Motor neuron (in vitro differentiated cells): Measurements from ENCODE around the gene EHBP1L1. TPM values are rescaled to one million over a fixed set of nuclear protein-coding genes. Genes with fewer than 3 reads are reported as not detected.

Experiments
- ATAC-seq, 8 experiments: fragments of 200-7000 bp; cut with Tn5 transposase; replicated peaks in 6 of 8; 2 replicates each; pipeline ENCODE4 v1.8.0; 2021; ENCODE audit warnings: mild to moderate bottlenecking in 8 of 8, moderate library complexity in 8 of 8
- H3K27ac ChIP-seq, 2 donors: fragments of 250-450 bp; sonication (Bioruptor Pico); 2 replicates each; pipeline ENCODE4 v1.9.0; 2021; ENCODE audit warnings: antibody characterized with exemption in 2 of 2, mild to moderate bottlenecking in 2 of 2, moderate library complexity in 1 of 2
- H3K4me1 ChIP-seq, 2 donors: fragments of 250-450 bp; sonication (Bioruptor Pico); replicated peaks in 1 of 2; 2 replicates each; pipeline ENCODE4 v1.6.1; 2021; ENCODE audit warnings: antibody characterized with exemption in 2 of 2, mild to moderate bottlenecking in 2 of 2, moderate library complexity in 1 of 2
- H3K4me3 ChIP-seq, 5 donors: fragments of 250-450 bp; sonication (Bioruptor Pico); 2 replicates each; pipeline ENCODE4 v1.9.0; 2021; ENCODE audit warnings: antibody characterized with exemption in 5 of 5, mild to moderate bottlenecking in 5 of 5, moderate library complexity in 4 of 5
- WGBS, 10 experiments: fragments of 450-650 bp; shearing (Covaris generic); methylation state at CpG; one replicate each; pipeline ENCODE4 v1.0.0; 2022; 5-methylcytosine and 5-hydroxymethylcytosine counted together
- in situ Hi-C, 9 experiments: fragments of 400-800 bp; cut with MboI; loops; one replicate each; pipeline ENCODE4 v1.15.0; 2021; ENCODE audit warnings: low sequenced_read_pairs in 9 of 9, low pct_unique_long_range_greater_than_20kb in 2 of 9; ENCODE audit not compliant: unreplicated experiment in 9 of 9
- total RNA-seq, 8 experiments: library from RNA; unstranded; fragments of 300-600 nt; gene quantifications; 2 replicates each; pipeline versions ENCODE4 v1.2.3 to v1.2.4, GENCODE V29; 2022

The EHBP1L1 gene
- total RNA-seq, 8 experiments from 2014 or later, result 1.5 to 44.6 (median 5.5) TPM

- ATAC-seq, result peak; percentile 89 to 99 (median 98)
- Histone ChIP-seq H3K4me3 (peak overlapping the region; percentile 29 to 37 (median 33)), H3K27ac (no peak overlapping the region), H3K4me1 (peaks cover 13 to 21% of the 10 kb centered on the region in 2 donors)
- in situ Hi-C loops, result no loop called here
- WGBS, 10 experiments, result no CpG with 5 or more reads among the region's 67 CpGs
These were observed 31.2 kb downstream of the EHBP1L1 start for GRCh38 chr11:65606876-65607613.

- Histone ChIP-seq H3K27ac (no peak overlapping the region), H3K4me1 (peaks cover 16 to 25% of the 10 kb centered on the region in 2 donors), H3K4me3 (peak overlapping the region; percentile 29 to 37 (median 33))
- WGBS, 10 experiments, result 54 to 100% (median 98%) methylated on average over 1 to 12 of the region's 37 CpGs; no CpG with 5 or more reads in 3 of the 10 experiments
- no peak for ATAC-seq
- in situ Hi-C loops, result no loop called here
These were observed 32.0 kb downstream of the EHBP1L1 start for GRCh38 chr11:65607614-65608426.

- WGBS, 10 experiments, result 29 to 100% (median 100%) methylated on average over 1 to 3 of the region's 3 CpGs; no CpG with 5 or more reads in 5 of the 10 experiments
- H3K27ac ChIP-seq, result no peak overlapping the region
- H3K4me1 ChIP-seq, result peaks cover 25 to 29% of the 10 kb centered on the region in 2 donors
- no peak for ATAC-seq
- in situ Hi-C loops, result no loop called here
- no peak overlapping the region for H3K4me3 ChIP-seq
These were observed 33.4 kb downstream of the EHBP1L1 start for GRCh38 chr11:65609229-65609628.

GRCh38 chr11:65609665-65610064, 33.8 kb downstream of the EHBP1L1 start:
- no peak for ATAC-seq
- in situ Hi-C loops, result no loop called here
- Histone ChIP-seq H3K27ac (no peak overlapping the region), H3K4me3 (no peak overlapping the region), H3K4me1 (peaks cover 25 to 29% of the 10 kb centered on the region in 2 donors)
- WGBS, 10 experiments, result 60 to 81% methylated on average over 1 to 5 of the region's 5 CpGs; no CpG with 5 or more reads in 8 of the 10 experiments

GRCh38 chr11:65610404-65610803, 34.6 kb downstream of the EHBP1L1 start:
- Histone ChIP-seq H3K4me1 (peaks cover 25 to 29% of the 10 kb centered on the region in 2 donors), H3K4me3 (no peak overlapping the region), H3K27ac (no peak overlapping the region)
- 40 to 86% (median 73%) methylated on average over 1 to 4 of the region's 6 CpGs; no CpG with 5 or more reads in 6 of the 10 experiments for WGBS, 10 experiments
- in situ Hi-C loops, result no loop called here
- ATAC-seq, result no peak

GRCh38 chr11:65611028-65611757, 35.3 kb downstream of the EHBP1L1 start:
- H3K27ac ChIP-seq, result no peak overlapping the region
- no peak overlapping the region for H3K4me3 ChIP-seq
- ATAC-seq, result no peak
- 30 to 57% methylated on average over 2 of the region's 10 CpGs; no CpG with 5 or more reads in 8 of the 10 experiments for WGBS, 10 experiments
- peaks cover 25 to 29% of the 10 kb centered on the region in 2 donors for H3K4me1 ChIP-seq
- in situ Hi-C loops, result no loop called here

GRCh38 chr11:65611758-65612603, 36.1 kb downstream of the EHBP1L1 start:
- Histone ChIP-seq H3K4me1 (peaks cover 26 to 32% of the 10 kb centered on the region in 2 donors), H3K27ac (no peak overlapping the region), H3K4me3 (no peak overlapping the region)
- no peak for ATAC-seq
- in situ Hi-C loops, result no loop called here
- WGBS, 10 experiments, result 33 to 100% (median 65%) methylated on average over 1 to 7 of the region's 12 CpGs; no CpG with 5 or more reads in 5 of the 10 experiments

- H3K27ac ChIP-seq, result no peak overlapping the region
- peak overlapping the region in 1 of 5 donors; percentile 97 for H3K4me3 ChIP-seq
- 81 to 100% methylated on average over 1 to 2 of the region's 7 CpGs; no CpG with 5 or more reads in 8 of the 10 experiments for WGBS, 10 experiments
- H3K4me1 ChIP-seq, result peaks cover 22 to 30% of the 10 kb centered on the region in 2 donors
- ATAC-seq, result no peak
- in situ Hi-C loops, result no loop called here
These were observed 36.8 kb downstream of the EHBP1L1 start for GRCh38 chr11:65612691-65613090.

- in situ Hi-C loops, result no loop called here
- no CpG with 5 or more reads among the region's 43 CpGs for WGBS, 10 experiments
- no peak for ATAC-seq
- peaks cover 20 to 26% of the 10 kb centered on the region in 2 donors for H3K4me1 ChIP-seq
- H3K27ac ChIP-seq, result peak overlapping the region; percentile 48 to 70
- peak overlapping the region; percentile 66 to 97 (median 75) for H3K4me3 ChIP-seq
These were observed 37.5 kb downstream of the EHBP1L1 start for GRCh38 chr11:65613091-65613928.

- in situ Hi-C loops, result no loop called here
- Histone ChIP-seq H3K4me1 (peaks cover 20 to 26% of the 10 kb centered on the region in 2 donors), H3K27ac (peak within 1 kb of the TSS; percentile 80 to 91), H3K4me3 (peak within 1 kb of the TSS; percentile 66 to 97 (median 75))
- ATAC-seq, result peak; percentile 61 to 91 (median 87)
- WGBS, 10 experiments, result 0 to 11% (median 0%) methylated on average over 4 to 35 of the region's 55 CpGs; no CpG with 5 or more reads in 3 of the 10 experiments
These were observed 39.5 kb downstream of the EHBP1L1 start, which contains the start of gene PCNX3 for GRCh38 chr11:65615229-65615949. Gene PCNX3 (plus strand): TSS chr11:65615776. CDS start chr11:65616312, 536 bp downstream.
